ENCODE data around the gene SLC41A3.
"Not testable (repeated sequence)": the region's sequence is repeated elsewhere in the genome, so short reads cannot be mapped to it uniquely, and the experiment has no call there.

SLC41A3 gene

DNA sequence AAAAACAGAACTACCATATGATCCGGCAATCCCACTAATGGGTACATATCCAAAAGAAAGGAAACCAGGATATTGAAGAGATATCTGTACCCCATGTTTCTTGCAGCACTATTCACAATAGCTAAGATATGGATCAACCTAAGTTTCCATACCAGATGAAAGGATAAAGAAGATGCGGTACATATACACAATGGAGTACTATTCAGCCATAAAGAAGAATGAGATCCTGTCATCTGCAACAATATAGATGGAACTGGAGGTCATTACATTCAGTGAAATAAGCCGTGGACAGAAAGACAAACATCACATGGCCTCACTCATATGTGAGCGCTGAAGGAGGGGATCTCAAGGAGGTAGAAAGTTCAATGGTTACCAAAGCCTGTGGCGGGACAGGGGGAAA, 3.0 kb downstream of the SLC41A3 start:
- no peak for DNase-seq

DNA sequence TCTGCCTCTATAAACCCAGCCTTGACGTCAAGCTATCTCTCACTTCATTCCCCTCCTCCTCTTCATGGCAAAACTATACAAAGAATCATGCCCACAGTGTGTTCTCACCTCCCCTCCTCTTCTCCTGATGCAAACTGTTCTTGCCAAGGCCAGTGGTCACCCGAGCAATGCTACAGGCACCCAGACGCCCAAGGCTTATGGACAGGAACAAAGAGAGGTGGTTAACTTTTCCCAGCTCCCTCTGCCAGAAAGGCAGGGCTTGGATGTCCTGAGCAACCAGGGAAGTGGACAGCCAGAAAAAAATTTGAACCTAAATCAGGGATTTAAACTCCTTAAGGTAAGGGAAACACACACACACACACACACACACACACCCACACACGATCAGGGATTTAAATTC, 5.1 kb downstream of the SLC41A3 start:
- DNase-seq, result no peak

DNA sequence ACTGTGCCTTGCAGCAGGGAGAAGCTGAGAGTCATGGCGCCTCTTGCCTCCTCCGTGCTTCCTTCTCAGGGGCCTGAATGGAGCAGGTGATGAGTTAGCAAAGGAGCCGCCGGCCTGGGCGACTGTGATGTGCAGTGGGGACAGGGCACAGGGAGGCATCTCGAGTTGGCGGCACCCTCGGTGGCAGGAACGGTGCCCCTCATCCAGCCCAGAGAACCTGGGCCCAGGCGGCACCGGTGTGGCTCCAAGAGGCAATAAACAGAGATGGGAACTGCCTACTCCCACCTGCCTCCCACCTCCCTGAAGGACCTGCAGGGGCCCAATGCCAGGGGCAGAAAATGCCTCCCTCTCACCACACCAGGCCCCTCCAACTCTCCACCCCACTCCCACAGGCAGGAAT, 6.2 kb downstream of the SLC41A3 start:
- no peak for DNase-seq

DNA sequence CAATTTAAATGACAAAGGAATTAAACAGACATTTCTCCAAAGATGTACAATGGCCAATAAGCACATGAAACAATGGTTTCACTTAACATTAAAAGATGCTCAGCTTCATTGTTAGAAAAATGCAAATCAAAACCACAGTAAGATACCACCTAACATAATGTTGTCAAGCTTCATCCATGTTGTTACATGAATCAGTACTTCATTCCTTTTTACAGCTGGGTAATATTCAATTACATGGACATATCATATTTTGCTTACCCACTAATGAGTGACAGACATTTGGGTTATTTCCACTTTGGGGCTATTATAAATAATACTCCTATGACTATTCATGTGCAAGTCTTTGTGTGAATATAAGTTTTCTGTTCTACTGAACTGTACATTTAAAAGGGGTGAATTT, 7.8 kb downstream of the SLC41A3 start:
- DNase-seq, result no peak

DNA sequence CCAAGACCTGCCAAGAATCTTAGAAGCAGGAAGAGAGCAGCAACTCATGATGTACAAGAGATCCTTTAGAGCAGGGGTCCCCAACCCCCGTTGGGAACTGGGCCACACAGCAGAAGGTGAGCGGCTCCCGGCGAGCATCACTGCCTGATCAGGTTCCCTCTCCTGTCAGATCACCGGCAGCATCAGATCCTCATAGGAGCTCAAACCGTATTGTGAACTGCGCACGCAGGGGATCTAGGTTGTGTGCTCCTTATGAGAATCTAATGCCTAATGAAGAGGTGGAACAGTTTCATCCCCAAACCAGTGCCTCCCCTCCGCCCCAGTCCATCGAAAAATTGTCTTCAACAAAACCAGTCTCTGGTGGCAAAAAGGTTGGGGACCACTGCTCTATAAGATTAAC, 13.8 kb downstream of the SLC41A3 start:
- DNase-seq, result no peak

DNA sequence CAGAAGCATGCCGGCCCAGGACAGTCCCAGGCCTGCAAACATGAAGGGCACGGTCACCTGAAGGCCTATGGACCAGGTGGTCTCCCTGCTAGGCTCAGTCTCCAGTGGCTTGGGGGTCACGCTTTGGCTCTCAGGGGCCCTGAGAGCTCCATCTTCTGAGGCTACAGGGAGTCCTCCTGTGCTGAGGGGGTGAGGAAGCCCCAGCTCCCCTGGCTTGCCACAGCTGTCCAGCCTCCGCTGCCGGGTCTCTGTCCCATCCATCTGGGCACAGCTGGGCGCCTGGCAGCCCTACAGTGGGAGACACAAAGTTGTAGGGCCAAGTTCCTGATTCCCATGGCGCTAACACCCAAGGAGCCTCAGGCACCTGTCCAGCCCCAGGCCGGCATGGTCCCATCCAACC, 16.0 kb downstream of the SLC41A3 start:
- DNase-seq, result no peak

DNA sequence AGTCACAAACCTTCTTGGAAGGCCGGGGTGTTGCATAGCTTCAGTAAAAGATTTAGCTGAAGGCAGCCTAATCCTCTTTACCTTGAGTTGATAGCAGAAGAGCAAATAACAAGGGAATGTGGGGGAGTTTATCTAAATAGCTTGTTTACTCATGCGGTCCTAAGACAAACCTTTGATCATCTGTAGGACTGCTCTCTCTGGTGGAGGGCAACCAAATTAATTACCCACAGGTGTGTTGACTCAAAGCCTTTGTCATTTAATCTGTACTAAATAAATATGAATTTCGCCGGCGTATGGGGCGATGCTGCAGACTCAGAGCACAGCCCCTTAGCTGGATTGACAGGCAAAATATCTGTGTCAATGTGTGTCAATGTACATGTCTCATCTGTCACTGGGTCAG, 17.2 kb downstream of the SLC41A3 start:
- not testable (repeated sequence) for DNase-seq

DNA sequence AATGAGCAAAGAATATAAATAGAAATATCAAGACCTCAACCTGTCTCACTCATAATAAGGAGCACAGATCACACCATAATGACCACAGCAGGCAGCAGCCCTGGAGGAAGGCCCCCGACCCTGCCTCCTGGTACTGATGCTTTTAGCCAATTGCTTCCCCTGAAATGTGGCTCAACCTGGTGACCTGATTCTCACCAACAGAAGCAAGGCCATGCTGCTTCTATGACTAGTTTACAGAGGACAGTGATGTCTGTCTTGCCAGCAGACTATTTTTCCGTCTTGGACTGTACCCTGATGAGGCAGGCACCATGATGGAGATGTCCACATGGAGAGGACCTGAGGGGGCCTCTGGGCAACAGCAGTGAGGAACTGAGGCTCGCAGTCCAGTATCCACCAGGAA, 18.0 kb downstream of the SLC41A3 start:
- no peak for DNase-seq

DNA sequence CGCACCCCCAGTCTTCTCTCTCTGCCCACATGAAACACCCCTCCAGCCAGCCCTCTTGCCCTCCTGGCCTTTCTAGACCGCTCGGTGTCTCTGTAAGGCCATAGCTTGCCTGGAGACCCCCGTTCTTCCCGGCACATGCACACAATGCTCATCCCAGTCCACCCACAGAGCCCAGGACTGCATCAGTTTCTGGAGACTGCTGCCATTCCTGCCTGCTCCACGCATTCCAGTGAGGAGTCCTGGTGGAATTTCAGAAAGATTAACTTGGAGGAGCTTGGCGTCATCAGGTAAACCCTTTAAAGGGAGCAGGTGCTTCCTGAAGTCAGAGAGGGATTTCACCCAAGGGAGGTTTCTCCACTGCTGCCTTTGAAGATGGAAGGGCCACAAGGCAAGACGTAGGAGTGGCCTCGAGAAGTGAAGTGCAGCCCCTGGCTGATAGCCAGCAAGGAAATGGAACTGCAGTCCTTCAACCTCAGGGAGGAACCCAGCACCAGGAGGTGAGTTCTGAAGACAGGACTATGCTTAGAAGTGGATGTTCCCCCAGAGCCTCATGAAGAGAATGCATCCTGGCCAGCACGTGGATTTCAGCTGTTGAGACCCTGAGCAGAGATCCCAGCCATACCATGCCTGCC, 19.2 kb downstream of the SLC41A3 start:
- no peak for DNase-seq

DNA sequence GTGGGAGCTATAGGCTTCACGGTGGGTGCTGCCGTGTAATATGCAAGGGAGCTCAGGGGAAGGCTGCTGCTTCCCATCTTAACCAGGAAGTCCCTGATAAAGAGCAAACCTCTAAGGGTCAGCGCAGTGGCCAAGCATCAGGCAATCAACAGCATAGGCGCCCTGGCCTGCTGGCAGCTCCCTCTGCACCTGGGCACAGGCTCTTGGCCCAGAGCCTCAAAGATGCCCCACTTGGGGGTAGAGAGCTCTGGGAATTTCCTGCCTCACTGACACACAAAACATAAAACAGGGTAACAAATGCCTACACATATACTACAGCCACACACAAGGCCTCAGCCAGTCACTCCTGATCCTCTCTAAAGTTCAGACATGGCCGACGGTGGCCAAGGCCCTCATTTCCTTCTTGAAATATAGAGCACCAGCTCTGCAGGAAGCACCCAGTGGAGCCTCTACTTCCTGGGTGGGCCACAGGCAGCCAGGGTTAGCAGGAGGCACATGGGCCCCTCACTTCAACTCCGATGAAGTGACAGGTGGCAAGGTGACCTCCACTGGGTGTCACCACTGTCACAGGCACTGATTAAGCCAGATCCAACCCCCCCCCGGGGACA, 20.5 kb downstream of the SLC41A3 start:
- no peak for DNase-seq

DNA sequence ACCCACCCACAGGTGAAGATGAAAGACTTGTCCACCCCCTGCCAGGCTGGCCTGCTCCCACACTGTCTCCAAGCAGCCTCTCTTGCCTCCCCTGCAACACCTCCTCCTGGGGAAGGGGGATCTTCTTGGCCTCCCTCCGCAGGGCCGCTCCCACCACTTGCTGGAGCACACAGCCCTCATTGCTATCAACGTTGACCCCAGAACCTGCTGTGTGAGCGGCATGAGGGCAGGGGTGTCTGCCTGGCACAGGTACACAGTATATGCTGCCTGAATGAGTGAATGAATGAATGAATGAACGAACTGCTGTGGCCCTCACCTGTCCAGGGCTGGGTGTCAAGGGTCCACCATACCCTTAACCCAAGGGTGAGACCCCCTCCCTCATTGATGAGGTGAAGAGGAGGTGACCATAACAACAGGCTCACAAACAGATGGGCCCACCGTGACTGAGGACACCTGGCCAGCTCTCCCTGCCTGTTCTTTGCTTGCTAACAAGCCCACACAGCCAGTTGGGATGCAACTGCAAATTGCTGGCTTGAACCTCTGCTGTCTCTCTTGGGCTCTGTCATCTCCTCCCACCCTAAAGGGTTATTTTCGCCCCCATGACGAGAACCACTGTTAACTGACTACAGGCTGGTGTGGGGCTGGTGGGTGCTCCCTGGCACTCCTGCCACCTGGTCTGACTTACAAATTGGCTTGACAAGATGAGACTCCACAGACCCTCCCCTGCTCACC, 22.5 kb downstream of the SLC41A3 start:
- DNase-seq, result no peak

DNA sequence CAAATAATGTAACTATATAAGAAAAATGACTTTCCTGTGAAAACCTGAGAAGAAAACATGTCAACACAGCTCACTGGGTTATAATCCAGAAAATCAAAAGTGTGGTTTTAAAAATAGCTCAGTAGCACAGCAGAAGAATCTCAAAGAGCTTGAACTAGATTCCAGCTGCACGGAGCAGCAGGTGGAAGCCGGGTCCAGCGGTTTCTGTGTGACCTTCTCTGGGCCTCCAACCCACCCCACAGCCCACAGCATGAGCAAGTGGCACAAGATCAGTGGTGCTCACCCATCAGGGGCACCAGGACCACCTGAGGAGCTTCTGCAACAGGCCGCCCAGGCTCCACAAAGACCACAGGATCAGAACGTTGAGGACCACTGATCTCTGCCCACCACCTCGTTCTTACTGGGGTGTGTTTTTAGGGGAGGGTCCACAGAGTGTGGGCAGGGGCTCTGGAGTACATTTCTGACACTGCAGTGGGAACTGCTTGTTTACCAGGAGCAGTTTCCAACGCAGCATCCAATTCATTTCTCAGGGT, 23.2 kb downstream of the SLC41A3 start:
- DNase-seq, result no peak

DNA sequence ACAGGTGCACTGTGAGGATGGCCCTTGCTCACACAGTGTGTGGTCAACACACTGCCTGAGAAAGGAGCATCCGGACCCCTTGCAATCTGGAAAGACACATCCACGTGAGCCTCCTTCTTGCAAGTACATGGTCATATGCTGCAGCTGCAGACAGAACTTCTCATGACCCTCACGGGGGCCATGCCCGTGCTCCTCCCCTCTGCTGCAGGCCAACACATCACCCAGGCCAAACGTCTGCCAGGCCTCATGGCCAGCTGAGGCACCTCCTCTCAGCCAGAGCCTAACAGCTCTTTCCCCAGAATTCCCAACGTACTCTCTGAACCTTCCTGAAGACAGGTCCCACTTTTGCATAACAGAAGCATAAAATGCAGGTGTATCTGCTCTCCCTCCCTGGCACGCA, 25.3 kb downstream of the SLC41A3 start:
- DNase-seq, result no peak

DNA sequence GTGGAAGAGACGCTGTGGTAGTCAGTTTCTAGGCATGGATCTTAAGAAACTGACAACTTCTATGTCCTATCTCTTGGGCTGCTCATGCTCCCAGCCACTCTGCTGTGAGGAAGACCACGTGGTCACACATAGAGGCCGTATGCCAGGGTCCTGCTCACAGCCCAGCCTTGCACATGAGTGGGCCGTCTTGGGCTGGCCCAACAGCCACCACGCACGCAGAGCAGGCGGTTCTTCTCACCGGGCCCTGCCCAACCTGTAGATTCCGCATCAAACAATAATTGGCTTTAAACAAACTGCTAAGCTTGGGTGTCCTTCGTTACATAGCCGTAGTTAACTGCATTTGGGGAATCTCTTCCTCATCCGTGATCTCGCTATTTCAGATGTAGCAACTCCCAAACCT, 26.0 kb downstream of the SLC41A3 start:
- no peak for DNase-seq

DNA sequence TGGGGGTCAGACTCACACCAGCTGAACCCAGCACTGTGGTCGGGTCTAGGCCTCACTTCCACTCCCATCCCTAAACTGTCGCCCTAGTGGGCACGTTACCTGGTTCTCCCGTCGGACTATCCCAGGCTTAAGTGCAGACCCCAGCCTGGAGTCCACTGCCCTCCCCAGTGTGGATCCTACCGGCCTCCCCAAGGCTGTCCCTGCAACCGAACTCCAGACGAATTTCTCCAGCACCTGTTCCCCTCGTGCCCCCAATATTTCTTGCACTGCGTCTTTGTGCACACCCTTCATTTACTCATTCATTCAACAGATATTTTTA, 26.5 kb downstream of the SLC41A3 start:
- no peak for DNase-seq

DNA sequence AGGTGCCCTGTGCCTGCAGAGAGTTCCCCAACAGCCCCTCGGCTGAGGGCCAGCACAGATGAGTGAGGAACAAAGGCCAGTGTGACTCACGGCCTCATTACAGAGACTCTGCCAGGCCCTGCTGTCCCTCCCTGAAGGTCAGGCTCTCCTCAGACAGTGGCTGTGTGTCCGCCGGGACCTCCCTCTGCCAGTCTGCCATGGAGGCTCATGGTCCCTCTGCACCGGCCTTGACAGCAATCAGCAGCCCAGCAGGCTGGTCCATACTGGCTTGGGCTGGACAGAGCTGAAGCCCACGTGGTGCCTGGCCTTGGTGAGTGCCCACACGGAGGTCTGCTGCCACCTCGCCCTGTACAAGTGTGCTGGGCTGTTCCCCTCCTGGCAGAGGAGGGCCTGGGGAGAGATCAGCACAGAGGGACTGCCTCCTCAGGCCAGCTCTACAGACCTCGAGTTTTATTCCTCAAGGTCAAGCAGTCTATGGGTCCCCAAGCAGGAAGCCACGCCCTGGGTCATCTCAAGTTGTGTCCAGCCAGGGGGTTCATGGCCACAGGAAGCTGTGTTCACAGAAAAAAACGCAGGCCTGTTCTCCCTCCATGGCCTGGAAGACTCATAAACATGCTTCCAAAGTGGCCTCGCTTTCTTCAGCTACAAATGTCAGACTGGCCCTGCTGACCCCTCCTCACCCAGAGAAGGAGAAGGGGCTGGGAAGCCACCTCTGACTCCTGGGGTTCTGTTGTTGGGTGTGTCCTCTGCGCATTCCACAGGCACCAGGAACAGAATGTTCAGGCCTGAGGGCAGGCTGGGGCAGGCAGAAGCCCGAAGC, 27.0 kb downstream of the SLC41A3 start:
- DNase-seq, result no peak

DNA sequence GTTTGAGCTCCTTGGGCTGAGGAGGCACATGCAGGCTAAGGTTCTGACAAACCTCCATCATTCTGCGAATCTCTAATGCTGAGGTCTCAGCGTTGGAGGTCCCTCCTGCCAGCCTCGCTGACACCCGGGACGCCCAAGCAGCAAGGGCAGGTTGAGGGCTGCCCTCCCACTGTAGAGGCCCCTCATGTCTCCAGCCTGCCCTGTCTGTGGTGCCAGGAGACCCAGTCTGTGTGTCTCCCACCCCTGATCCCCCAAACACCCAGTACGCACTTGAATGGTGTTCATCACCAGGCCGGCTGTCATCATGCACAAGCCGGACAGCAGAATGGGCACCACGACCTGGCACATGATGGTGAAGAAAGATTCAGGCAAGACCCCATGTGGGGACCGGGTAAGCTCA, 27.8 kb downstream of the SLC41A3 start:
- no peak for DNase-seq

DNA sequence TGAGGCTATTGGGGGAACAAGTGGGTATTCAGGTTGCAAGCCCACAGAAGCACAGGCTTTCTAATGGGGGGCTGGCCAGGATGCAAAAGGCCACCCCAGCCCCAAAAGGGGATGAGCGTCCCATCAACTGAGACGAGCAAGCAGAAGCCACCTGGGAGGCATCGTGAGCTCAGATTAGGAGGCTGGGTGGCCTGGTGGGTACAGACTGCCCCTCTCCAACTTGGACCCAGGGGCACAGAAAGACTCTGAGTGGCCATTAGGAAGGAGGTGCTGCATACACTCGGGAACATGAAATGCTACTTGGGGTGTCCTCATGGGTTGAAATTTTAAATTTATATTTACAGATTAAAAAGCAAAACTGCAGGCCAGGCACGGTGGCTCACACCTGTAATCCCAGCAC, 29.1 kb downstream of the SLC41A3 start:
- no peak for DNase-seq

DNA sequence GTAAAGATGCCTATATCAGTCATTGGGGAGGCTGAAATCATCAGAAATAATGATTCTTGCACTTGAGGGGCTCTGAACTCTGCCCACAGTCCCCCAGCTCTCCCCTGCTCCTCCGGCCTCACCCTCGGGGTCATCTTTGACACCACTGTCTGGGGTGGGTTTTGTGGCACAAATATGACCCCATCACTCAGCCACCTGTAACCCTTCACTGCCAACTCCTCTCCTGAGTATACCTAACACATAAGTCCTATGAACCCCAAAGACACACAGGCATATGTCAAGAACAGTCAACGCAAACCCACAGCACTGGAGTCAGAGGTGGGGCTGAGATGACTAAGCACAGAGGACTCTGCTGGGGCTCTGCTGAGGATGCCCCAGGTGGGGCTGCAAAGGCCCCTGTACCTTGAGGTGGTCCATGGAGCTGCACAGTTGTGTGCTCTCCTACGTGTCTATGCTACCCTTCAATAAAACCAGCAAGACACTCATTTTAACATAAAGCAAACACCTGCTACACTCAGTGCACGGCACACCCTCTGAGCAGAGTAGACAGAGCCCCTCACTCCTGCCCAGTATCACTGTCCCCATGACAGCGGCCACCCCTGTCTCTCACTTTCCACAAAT, 29.9 kb downstream of the SLC41A3 start:
- DNase-seq, result no peak

DNA sequence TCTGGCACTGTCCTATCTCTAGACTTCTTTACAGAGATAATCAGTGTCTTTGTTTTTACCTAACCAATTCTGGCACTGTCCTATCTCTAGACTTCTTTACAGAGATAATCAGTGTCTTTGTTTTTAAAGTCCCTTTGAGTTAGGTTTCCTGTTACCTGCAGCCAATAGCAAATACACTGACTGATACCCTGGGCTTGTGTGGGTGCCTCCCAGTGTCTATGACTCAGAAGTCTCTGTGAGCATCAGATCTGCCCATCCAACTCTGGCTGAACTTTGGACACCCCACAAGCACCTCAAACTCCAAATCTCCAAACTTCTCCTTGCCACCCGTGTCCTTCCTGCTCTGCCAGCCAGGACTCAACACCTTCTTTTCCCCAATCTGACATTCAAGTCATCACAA, 30.4 kb downstream of the SLC41A3 start:
- DNase-seq, result no peak

DNA sequence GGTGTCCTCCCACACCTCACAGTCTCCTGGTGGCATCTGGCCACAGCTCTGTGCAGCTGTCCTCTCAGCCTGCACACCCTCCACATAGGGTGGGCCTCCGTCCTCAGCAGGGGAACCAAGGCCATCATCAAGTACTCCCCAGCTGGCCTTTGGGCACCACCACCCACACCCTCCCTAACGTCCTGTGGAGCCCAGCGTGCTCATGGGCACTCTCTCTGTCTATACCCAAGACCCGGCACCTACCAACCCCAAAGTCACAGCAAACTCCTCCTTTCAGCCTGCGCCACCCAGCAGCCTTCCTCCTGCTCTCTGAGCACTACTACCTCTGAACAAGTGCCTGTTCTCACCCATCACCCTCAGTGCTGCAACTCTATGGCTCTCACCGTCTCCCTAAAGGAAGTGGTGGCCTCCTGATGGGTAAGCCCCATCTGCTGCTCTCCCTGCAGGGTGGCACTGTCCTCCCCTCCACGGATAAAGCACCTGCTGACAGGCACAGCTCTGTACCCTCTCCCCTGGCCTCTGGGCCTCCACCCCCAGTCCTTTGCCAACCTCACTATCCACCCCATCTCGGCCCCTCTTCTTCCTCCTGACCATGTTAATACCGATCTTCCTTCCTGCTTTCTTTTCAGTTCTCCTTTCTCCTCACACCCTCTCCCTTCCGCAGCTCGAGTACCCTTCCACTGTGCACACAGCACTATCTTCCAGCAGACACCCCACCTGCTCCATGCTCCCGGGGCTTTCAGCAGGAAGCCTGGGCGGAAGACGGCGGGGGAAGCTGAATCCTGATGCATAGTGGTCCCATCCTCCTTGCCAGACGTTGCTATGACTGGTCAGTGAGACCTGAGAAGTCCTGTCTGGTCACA, 31.5 kb downstream of the SLC41A3 start:
- DNase-seq, result no peak

DNA sequence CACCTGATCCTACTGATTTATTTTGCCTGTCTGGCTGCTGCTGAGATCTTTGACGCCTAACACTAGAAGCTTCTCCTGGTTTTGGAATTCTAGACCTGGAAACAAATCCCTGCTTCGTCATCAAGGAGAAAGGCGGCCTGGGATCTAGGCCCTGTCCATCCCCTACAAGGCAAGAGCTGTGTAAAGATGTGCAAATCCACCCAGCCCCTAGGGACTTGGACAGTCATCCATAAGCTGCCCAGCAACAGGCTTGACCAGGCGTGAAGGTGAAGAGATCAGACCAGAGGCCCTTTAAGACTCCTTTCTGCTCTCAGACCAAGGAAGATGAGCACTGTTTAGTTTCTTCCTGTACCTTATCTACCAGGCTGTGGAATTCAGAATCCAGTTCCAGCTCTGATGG, 32.2 kb downstream of the SLC41A3 start:
- no peak for DNase-seq
